HG03432 (cell line): ENCODE measurements around the gene TGFB2.

ENCODE experiments used
- ATAC-seq: cut with Tn5 transposase; IDR thresholded peaks from one replicate; pipeline ENCODE4 v1.9.1; 2021; ENCODE audit warnings: mild to moderate bottlenecking, moderate library complexity; ENCODE audit not compliant: unreplicated experiment

TGFB2 gene

DNA sequence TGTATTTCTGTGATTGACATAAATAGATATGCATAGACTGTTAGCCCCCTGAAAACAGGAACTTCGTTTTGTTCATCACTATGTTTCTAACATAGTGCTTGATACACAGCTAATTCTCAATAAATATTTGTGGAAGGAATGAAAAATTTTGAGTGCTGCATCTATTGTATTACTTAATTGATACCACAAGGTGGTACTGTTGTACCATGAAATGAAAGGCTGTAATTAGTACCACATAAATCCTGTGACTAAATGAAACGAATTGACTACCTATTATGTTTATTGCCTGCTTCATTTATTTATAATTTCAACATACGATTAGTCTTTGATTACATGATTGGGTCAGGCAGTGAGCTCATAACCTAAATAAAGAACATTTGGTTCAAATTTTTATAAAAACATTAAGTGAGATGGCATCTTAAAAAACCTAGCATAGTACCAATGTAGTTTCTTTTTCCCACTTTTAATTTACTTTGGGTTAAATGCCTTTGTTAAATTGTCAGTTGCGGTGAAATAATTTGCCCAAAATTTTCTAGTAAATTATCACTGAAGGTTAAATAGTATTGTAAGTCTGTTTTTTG, 15.0 kb upstream of the TGFB2 start:
- ATAC-seq, result peak; percentile 74

DNA sequence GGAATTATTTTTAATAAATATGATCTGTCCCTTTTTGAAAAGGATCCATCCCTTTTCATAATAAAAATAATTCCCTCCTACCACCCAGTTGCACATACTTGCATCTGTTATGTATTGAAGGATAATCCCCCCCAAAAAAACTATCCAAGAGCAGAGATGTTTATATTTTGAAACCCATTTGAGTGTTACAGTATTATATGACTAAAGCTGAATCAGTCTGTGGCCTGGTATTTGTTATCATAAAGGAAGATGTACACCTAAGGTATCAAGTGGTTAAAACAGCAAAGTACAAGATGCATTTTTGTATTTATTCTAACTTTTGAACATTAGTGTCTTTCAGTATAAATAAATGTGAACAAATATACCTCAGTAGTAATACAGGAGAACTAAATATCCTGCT, 12.7 kb upstream of the TGFB2 start:
- no peak for ATAC-seq

DNA sequence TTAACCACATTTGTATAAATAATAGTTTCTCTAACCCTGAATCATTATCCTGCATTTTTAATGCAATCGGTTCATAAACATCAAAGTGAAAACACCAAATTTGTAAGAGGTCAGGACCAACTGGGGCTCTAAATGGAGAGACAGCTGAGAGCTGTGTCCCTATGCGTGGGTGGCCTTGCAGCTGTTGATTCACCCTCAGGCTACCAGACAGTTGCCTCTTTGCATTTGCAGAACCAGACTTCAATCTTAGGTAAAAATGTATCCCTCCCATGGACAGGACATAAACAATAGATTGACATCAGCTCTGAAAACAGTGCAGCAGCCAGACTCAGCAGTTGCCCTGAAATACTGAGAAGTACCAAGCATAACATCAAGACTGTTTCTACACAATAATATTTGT, 8.8 kb upstream of the TGFB2 start:
- no peak for ATAC-seq

DNA sequence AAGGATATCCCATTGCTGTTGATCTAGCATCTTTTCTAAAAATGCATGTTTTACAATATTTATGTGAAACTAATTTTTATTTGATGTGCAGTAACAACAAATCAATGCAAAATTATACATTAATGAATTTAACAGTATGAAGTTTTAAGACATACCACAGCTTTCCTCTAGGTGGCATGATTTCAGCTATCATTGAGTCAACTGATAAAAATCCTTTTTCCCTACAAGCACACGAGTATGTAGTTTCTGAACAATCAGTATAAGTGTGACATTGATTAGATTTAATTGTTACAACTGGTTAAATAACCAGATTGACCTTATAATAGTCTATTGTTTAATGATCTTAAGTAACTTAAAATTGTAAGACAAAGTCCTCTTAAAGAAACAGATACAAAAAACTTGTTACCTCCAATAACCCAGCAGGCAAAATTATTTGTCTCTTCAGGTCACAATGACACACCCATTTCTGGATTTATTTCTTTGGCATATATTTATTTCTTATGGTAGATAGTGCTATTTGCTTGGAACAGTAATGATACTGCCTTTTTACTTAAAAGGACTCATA, 5.8 kb upstream of the TGFB2 start:
- ATAC-seq, result peak; percentile 74

DNA sequence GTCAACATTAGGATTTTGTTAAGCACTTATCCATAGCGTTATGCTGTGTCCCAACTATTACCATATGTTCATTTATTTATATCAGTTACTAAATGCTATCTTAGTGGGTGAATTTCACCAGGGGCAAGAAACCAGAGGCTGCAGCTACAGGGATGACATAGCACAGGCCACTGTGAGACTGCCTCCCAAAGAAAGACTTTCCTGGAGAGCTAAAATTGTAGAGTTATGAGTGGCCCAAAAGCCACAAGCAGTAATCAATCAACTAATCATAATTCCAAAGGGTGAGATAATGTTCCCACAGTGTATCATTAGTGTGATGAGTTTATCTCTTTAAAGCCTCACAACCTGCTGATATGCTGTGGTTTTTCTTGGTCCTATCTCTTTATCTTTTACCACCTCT, 3.8 kb upstream of the TGFB2 start:
- no peak for ATAC-seq

DNA sequence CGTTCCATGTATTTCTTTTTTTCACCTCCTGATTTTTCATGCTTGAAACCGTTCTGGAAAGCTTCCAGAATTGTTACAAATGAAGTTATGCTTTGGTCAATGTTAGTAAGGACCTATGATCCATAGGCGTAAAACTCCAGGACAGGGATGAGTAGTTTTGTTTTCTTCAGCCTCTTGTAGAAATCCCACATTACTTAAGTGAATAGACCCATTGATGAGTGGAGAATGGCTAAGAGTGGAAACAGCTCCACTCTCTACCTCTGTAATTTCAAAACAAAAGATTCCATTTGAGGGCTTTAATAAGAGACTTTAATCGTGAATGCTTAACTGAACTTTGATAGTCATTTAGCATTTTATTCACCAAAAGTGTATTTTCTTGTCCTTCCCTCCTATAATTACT, 3.0 kb upstream of the TGFB2 start:
- ATAC-seq, result no peak

DNA sequence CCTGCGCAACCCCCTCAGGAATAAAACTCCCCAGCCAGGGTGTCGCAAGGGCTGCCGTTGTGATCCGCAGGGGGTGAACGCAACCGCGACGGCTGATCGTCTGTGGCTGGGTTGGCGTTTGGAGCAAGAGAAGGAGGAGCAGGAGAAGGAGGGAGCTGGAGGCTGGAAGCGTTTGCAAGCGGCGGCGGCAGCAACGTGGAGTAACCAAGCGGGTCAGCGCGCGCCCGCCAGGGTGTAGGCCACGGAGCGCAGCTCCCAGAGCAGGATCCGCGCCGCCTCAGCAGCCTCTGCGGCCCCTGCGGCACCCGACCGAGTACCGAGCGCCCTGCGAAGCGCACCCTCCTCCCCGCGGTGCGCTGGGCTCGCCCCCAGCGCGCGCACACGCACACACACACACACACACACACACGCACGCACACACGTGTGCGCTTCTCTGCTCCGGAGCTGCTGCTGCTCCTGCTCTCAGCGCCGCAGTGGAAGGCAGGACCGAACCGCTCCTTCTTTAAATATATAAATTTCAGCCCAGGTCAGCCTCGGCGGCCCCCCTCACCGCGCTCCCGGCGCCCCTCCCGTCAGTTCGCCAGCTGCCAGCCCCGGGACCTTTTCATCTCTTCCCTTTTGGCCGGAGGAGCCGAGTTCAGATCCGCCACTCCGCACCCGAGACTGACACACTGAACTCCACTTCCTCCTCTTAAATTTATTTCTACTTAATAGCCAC, 696 bp downstream of the TGFB2 start:
- ATAC-seq, result peak; percentile 76

DNA sequence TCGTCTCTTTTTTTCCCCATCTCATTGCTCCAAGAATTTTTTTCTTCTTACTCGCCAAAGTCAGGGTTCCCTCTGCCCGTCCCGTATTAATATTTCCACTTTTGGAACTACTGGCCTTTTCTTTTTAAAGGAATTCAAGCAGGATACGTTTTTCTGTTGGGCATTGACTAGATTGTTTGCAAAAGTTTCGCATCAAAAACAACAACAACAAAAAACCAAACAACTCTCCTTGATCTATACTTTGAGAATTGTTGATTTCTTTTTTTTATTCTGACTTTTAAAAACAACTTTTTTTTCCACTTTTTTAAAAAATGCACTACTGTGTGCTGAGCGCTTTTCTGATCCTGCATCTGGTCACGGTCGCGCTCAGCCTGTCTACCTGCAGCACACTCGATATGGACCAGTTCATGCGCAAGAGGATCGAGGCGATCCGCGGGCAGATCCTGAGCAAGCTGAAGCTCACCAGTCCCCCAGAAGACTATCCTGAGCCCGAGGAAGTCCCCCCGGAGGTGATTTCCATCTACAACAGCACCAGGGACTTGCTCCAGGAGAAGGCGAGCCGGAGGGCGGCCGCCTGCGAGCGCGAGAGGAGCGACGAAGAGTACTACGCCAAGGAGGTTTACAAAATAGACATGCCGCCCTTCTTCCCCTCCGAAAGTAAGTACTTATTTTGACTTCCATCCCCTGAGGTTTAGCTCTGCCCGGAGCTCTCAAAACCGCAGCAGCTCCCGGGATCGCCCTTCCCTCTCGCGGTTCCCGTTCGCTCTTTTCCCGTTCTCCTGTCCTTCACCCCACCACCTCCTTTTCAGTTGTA, 1.5 kb downstream of the TGFB2 start:
- no peak for ATAC-seq

DNA sequence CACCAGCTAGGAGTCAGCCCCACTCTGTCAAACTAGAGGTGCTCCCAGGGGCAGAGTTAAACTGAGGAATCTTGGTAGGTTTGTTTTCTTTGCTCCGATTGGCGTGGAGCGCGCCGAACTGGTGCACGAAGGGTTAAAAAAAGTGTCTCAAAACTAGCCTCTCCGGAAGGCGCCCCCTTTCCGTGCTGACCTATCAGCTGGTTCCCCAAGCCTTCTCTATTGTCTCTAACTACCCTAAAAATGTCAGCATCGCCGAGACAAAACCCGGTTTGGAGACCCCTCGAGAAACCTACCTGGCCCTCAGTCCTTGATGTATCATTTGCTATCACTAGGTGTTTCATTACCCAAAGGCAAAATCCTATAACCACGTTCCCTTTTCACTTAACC, 2.2 kb downstream of the TGFB2 start:
- ATAC-seq, result no peak

DNA sequence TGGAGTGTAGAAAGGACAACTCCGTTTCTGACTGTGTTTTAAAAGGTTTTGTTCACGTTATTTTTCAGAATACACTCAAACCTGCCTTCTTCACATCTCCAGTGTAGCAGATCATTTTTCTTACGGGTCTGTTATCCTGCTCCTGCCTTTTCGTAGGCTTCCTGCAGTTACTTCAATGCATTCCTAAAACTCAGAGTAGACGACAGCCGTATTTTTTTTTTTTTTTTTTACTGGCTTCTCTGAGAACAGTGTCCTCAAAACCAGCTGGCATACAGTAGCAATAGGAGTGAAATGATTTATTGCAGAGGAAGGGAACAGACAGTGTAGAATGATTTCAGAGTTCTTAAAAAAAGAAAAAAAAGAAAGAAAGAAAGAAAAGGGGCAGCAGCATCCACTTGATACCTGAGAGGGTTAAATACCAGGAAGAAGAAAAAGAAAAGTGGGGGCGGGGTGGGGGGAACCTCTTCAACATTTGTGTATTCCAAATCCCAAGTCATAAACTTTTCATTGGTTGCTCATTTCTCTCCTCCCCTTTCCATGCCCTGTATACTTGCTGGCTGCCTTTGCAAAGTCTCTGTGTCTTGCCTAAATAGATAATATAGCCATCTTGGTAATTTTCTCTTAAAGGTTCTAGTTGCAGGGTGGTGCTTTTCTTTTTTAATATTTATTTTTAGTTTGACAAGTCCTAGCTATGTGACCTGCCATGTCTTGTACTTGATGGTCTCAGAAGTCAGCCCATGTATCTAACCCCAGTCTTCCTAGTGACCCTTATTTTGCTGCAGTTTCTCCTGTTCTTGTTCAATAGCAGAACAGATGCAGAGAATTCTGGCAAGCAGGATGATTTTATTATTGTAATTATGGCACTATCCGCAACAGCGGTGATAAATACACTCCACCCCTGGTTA, 2.8 kb downstream of the TGFB2 start:
- ATAC-seq, result no peak

DNA sequence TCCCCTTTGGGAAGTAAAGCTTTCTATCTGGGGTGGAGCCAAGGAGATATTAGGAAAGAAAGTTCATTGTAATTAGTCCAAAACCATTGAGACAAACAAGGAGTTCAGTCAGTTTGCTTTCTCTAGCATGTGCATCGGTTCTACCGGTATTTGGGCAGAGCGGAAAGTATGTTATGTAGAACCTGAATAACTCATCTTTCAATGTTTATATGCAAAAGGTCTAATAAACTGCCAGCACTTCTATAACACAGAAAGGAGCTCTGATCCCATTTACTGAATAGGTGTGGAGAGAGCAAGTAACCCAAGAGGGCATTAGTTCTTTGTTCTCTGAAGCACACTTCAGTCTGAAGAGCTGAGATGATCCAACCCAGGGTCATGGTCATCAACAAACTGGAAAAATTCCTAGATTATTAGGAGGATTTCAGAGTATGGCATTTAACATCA, 3.5 kb downstream of the TGFB2 start:
- no peak for ATAC-seq

DNA sequence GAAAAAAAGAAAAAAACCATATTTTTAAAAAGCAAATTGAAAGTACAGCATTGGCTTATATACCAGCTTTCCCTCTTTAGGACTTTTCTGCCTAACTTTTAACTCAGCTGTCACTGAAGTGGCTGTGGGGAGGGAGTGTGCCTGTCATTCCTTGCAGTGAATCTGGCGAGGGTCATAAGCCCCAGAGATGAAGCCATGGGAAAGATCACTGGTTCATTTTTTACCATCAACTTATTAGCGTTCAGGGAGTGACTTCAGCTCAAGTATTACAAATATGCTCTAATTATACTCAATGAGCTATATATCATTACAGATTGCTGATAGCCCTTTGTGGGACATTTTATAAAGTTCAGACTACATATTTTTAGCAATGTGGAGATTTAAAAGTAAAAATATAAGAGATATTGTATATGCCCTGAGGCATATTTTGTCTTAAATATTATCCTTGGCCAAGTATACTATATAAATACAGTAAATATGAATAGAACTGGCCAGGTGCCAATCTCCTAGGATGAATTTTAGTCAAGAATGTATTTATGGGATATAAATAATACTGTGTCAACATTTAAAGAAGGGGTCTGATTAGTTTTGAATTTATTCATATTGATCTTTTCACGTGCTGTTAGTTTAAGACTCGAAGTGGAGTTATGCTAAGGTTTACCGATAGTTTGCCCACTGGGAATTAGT, 4.4 kb downstream of the TGFB2 start:
- no peak for ATAC-seq

DNA sequence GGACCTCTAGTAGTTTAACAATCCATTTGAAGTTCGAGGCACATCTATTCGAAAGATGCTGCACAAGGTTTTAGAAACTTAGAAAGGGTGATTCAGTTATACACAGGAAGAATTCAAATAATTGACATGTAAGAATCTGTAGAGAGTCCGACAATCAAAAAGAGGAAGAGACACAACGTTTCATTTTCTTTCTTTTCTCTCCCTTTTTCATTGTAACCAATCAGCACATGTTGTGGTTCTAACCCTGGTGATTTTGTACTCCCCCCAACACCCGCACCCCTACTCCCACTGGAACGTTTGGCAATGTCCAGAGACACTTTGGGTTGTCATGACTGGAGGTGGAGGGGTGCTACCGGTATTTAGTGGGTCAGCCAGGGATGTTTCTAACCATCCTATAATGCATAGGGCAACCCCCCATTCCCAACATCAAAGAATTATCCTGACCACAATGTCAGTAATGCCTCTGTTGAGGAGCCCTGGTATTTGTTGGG, 4.9 kb downstream of the TGFB2 start:
- ATAC-seq, result no peak

DNA sequence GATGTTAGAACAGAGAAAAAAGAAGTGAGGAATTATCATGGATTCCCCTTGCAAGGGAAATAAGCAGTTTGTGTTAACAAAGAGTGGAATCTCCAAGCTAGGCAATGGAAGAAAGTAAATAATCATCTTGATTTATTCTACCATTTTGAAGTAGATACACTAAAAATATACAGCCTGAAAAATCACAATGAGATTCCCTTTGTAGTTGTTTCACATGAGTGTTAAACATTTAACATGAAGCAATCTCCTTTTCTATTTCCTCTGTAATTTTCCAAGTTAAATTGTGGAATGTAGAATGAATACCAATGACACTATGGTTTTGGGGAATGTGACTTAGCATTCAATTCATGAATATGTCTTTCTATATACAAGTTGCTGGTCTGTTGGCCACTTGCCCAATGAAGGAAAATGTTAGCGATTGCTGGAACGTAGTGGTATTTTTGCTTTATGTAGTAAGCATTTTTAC, 5.7 kb downstream of the TGFB2 start:
- ATAC-seq, result no peak

DNA sequence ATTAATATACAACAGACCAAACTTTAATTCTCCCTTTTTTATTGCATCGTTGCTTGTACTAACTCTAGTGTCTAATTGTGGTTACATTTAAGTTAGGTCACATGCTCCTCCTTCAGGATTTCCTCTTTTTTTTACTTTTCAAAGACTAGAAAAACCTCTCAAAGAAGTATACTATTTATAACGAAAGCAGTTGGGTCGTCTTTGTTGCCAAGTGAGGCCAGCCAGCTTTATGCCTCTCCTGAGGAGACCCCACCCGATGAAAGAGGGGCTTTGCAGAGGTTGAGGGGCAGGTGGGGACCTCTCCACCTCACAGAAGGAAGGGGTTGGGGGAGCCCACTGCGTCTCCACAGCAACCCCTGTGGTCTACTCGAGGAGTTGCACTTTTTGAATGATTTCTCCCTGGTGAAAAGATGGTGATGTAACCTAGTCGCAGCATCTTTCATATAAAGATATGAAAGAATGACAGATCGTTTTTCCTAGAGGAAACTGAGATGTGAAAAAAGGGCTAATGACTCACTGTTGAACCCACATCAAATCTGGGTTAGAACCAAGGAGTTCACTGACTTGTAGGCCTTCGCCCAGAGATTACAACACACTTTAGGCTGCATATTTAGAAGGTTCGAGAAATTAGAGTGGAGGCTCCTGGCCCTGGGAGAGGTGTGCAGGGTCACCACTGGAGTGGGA, 6.4 kb downstream of the TGFB2 start:
- peak; percentile 80 for ATAC-seq

DNA sequence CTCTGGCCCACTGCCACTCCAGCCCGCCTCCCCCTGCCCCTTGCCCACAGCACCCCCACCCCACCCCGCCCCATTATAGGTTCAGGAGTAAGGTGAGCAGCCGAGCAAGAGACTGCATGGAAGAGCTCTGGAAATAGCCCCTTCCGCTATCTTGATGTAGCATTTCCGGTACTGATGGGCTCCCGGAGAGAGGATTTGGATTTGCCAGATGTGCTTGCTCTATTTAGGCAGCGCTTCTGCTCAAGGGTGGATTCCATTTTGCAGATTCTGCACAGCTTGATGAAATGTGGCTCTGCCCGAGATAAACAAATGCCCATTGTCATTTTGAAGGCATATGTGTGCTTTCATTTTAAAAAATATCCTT, 6.9 kb downstream of the TGFB2 start:
- no peak for ATAC-seq

DNA sequence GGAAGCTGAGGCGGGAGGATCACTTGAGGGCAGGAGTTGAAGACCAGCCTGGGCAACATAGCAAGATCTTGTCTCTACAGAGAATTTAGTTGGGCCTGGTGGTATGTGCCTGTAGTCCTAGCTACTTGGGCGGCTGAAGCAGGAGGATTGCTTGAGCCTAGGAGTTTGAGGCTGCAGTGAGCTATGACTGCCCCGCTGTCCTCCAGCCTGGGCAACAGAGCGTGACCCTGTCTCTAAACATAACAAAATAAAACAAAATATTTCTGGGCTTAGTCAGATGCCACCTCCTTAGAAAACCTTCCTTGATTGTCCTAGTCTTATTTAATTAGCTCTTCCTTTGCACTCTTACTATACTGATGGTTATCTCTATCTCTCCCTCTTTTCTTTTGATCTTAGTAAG, 8.5 kb downstream of the TGFB2 start:
- no peak for ATAC-seq

DNA sequence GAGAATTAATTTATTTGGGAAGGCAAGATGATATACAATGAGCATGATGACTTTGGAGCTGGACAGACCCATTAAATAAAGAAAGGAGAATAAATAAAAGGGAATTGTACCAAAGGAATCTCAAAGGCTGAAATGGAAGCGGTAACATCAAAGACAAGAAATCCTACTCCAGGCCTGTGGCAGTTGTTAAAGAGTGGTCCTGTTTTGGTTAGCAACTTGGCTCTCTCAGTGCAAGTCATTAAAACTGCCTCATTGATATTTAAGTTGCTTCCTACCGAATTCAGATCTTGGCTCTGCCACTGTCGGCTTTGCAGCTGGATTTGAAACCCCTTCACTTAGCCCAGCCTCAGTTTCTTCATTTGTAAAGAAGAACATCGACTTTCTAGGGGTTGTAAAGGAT, 10.1 kb downstream of the TGFB2 start:
- no peak for ATAC-seq

DNA sequence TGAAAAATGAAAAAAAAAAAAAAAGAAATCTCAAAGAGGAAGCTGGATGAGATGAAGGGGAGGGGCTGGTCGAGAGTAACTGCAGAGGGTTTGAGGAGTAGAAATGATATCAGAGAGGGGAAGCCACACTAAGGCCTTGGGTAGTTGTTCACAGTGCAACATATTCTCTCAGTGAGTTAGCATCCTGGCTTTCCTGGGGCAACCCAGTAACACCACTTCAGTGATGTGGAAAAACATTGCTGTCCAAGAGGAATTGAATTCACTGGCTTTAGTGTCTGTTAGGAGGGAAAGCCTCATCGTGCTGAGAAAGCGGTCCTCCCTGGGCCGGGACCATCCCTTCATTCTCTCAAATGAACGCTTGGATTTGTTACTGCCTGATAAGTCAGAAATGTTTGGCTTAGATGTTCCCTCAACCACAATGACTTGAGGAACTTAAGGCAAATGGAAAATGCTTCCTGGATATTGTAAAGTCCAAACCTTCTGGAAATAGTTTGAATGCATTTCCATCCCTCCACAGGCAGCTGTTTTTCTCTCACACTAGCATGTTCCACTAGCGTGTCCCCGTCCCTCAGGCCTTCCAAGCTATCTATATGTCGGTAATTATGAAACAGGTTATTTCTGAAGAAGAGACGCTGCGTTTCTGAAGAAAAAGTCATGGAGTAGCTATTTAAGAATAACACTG, 12.2 kb downstream of the TGFB2 start:
- no peak for ATAC-seq
